IMR-90 (cell line): ENCODE measurements around the gene CTNNBIP1. TPM values are rescaled to one million over a fixed set of nuclear protein-coding genes. Genes with fewer than 3 reads are reported as not detected.
"Not testable (repeated sequence)": the region's sequence is repeated elsewhere in the genome, so short reads cannot be mapped to it uniquely, and the experiment has no call there.

Source experiments
- ATAC-seq: fragments of 200-7000 bp; cut with Tn5 transposase; 2 replicates; pipeline ENCODE4 v1.9.1; 2020; ENCODE audit warnings: low read depth, mild to moderate bottlenecking, moderate library complexity
- BruUV-seq: library from RNA; stranded (reverse); fragments of 400-500 nt; replicated peaks from 2 replicates; lab custom pipeline; 2021; lab: Mats Ljungman, UMichigan
- CTCF ChIA-PET: fragments of 300-600 bp; formaldehyde crosslinking; extraction: SDS; loops from one replicate; lab custom pipeline; 2021; ENCODE audit warnings: antibody characterized with exemption; lab: Yijun Ruan, JAX
- POLR2A ChIA-PET: fragments of 300-600 bp; sonication (Branson Sonifier 250); formaldehyde crosslinking; loops from one replicate; lab custom pipeline; 2022; ENCODE audit warnings: antibody characterized with exemption; ENCODE audit not compliant: unreplicated experiment; lab: Charles Lee
- DNase-seq: peaks from one replicate; pipeline ENCODE4 v3.0.0; 2013
- H2AFZ ChIP-seq: replicated peaks from 2 replicates; pipeline ENCODE3; 2013; ENCODE audit warnings: low read length, mild to moderate bottlenecking; ENCODE audit not compliant: poor library complexity
- H2AK5ac ChIP-seq: 2 replicates; pipeline ENCODE4 v1.6.1; 2013; ENCODE audit warnings: low read depth, low read length, inconsistent platforms
- H2AK9ac ChIP-seq: replicated peaks from 2 replicates; pipeline ENCODE3; 2013; ENCODE audit warnings: mild to moderate bottlenecking, low read depth, low read length, moderate library complexity; ENCODE audit not compliant: poor library complexity
- H2BK120ac ChIP-seq: 2 replicates; pipeline ENCODE4 v1.6.1; 2013; ENCODE audit warnings: low read depth, low read length, inconsistent platforms
- H2BK15ac ChIP-seq: 3 replicates; pipeline ENCODE4 v1.6.1; 2013; ENCODE audit warnings: low read depth, low read length, inconsistent platforms
- H2BK20ac ChIP-seq: 2 replicates; pipeline ENCODE4 v1.6.1; 2013; ENCODE audit warnings: low read depth, mild to moderate bottlenecking, inconsistent platforms, low read length, moderate library complexity
- H2BK5ac ChIP-seq: 2 replicates; pipeline ENCODE4 v1.6.1; 2013; ENCODE audit warnings: mild to moderate bottlenecking, low read depth, low read length, inconsistent platforms; ENCODE audit not compliant: poor library complexity, severe bottlenecking
- H3K14ac ChIP-seq: replicated peaks from 2 replicates; pipeline ENCODE4 v1.6.1; 2013; ENCODE audit warnings: low read depth, low read length, inconsistent platforms
- H3K18ac ChIP-seq: 2 replicates; pipeline ENCODE4 v1.6.1; 2013; ENCODE audit warnings: low read depth, low read length, control low read depth
- H3K23ac ChIP-seq: 2 replicates; pipeline ENCODE4 v1.6.1; 2013; ENCODE audit warnings: low read depth, low read length, inconsistent platforms
- H3K27ac ChIP-seq: 2 replicates; pipeline ENCODE4 v1.5.1; 2013; ENCODE audit warnings: mild to moderate bottlenecking, control low read depth, low read length; ENCODE audit not compliant: insufficient read depth
- H3K27me3 ChIP-seq: 2 replicates; pipeline ENCODE4 v1.6.1; 2013; ENCODE audit warnings: low read length; ENCODE audit not compliant: control insufficient read depth, insufficient read depth
- H3K36me3 ChIP-seq: 2 replicates; pipeline ENCODE4 v1.6.1; 2013; ENCODE audit warnings: low read length, mixed read lengths; ENCODE audit not compliant: control insufficient read depth, insufficient read depth
- H3K4ac ChIP-seq: 2 replicates; pipeline ENCODE4 v1.6.1; 2013; ENCODE audit warnings: low read depth, low read length, inconsistent platforms
- H3K4me1 ChIP-seq: 2 replicates; pipeline ENCODE4 v1.6.1; 2013; ENCODE audit warnings: low read length, mixed read lengths; ENCODE audit not compliant: control insufficient read depth, insufficient read depth
- H3K4me2 ChIP-seq: 2 replicates; pipeline ENCODE4 v1.6.1; 2013; ENCODE audit warnings: low read depth, mild to moderate bottlenecking, control low read depth, low read length, moderate library complexity
- H3K4me3 ChIP-seq: 2 replicates; pipeline ENCODE4 v1.5.1; 2013; ENCODE audit warnings: low read depth, mild to moderate bottlenecking, control low read depth, low read length, moderate library complexity; ENCODE audit not compliant: insufficient read depth
- H3K56ac ChIP-seq: 2 replicates; pipeline ENCODE4 v1.6.1; 2013; ENCODE audit warnings: low read length, inconsistent platforms; ENCODE audit not compliant: insufficient read depth; ENCODE audit errors: extremely low read depth
- H3K79me1 ChIP-seq, 2 experiments: 2 replicates each; pipeline ENCODE4 v1.6.1; 2013; ENCODE audit warnings: low read length in 2 of 2, inconsistent platforms in 1 of 2, low read depth in 1 of 2
- H3K9ac ChIP-seq: 2 replicates; pipeline ENCODE4 v1.6.1; 2013; ENCODE audit warnings: low read depth, low read length, control low read depth
- H3K9me1 ChIP-seq: 2 replicates; pipeline ENCODE4 v1.6.1; 2013; ENCODE audit warnings: low read length, inconsistent platforms; ENCODE audit not compliant: insufficient read depth
- H3K9me3 ChIP-seq: 2 replicates; pipeline ENCODE4 v1.6.1; 2013; ENCODE audit warnings: low read length; ENCODE audit not compliant: control insufficient read depth, insufficient read depth
- H4K20me1 ChIP-seq: 2 replicates; pipeline ENCODE4 v1.6.1; 2013; ENCODE audit warnings: low read length, inconsistent platforms; ENCODE audit not compliant: insufficient read depth
- H4K5ac ChIP-seq: 2 replicates; pipeline ENCODE4 v1.6.1; 2013; ENCODE audit warnings: mild to moderate bottlenecking, low read depth, low read length, control low read depth
- H4K8ac ChIP-seq, 2 experiments: 2 replicates each; pipeline ENCODE4 v1.6.1; 2013; ENCODE audit warnings: low read depth in 2 of 2, low read length in 2 of 2, control low read depth in 1 of 2, inconsistent platforms in 1 of 2
- H4K91ac ChIP-seq: 2 replicates; pipeline ENCODE4 v1.6.1; 2013; ENCODE audit warnings: low read depth, low read length, inconsistent platforms; ENCODE audit not compliant: insufficient read depth
- WGBS, 2 experiments: methylation state at CpG; one replicate each; pipeline versions ENCODE4 v1.1.5 to v1.1.7; 2013; ENCODE audit warnings: missing lambda C conversion rate in 2 of 2; ENCODE audit not compliant: insufficient read length in 1 of 2; ENCODE audit errors: extremely low coverage in 2 of 2; 5-methylcytosine and 5-hydroxymethylcytosine counted together
- dilution Hi-C: fragments of 300-500 bp; cut with HindIII; formaldehyde crosslinking; loops from one replicate; pipeline ENCODE4 v1.14.3; 2018; ENCODE audit warnings: low sequenced_read_pairs; ENCODE audit not compliant: unreplicated experiment
- in situ Hi-C: fragments of 300-500 bp; cut with MboI; formaldehyde crosslinking; loops from 3 replicates; pipeline ENCODE4 v1.14.3; 2019; ENCODE audit warnings: low sequenced_read_pairs, inconsistent platforms, mixed read lengths
- intact Hi-C: fragments of 100-400 bp; cut with micrococcal nuclease; formaldehyde crosslinking; loops from 2 replicates; pipeline ENCODE4 v1.10.0; 2022
- polyA plus RNA-seq, 3 experiments: library from polyadenylated mRNA; depleted of rRNA; stranded (reverse); fragments of >200 nt; gene quantifications; 2 replicates each; pipeline ENCODE4 v1.2.3, GENCODE V29; 2012; ENCODE audit warnings: low replicate concordance in 1 of 3
- total RNA-seq: library from RNA; depleted of rRNA; stranded (reverse); fragments of >200 nt; gene quantifications from 2 replicates; pipeline ENCODE4 v1.2.3, GENCODE V29; 2012

The CTNNBIP1 gene
- total and polyA plus RNA-seq, 2 of the 4 experiments (the other 2 are of a cell fraction), result 24.7 to 28.5 TPM

- ATAC-seq, POLR2A ChIA-PET, H3K4me1 ChIP-seq, H4K5ac ChIP-seq, H3K36me3 ChIP-seq, dilution Hi-C loops, H2BK15ac ChIP-seq, H4K8ac ChIP-seq, H3K27me3 ChIP-seq, H3K4ac ChIP-seq, H3K27ac ChIP-seq, H3K4me2 ChIP-seq, H2BK5ac ChIP-seq, BruUV-seq, H3K14ac ChIP-seq, DNase-seq, H3K4me3 ChIP-seq, H2BK120ac ChIP-seq, H2AFZ ChIP-seq, H3K18ac ChIP-seq, H3K9ac ChIP-seq, H3K9me3 ChIP-seq, H2AK9ac ChIP-seq, H3K23ac ChIP-seq, H2BK20ac ChIP-seq, intact Hi-C loops, in situ Hi-C loops, CTCF ChIA-PET, H2AK5ac ChIP-seq, H3K56ac ChIP-seq, H4K91ac ChIP-seq: not testable (repeated sequence)
- Histone ChIP-seq H4K20me1 (peaks cover 75% of the 10 kb centered on the region), H3K9me1 (peaks cover 12% of the 10 kb centered on the region), H3K79me1 (peaks cover 16 to 75% of the 10 kb centered on the region in 2 experiments)
- WGBS, 2 experiments, result 100% methylated on average over 1 of the region's 5 CpGs; no CpG with 5 or more reads in 1 of the 2 experiments
These were observed 104.1 kb downstream of the CTNNBIP1 start for GRCh38 chr1:9805972-9806371.
